ENCODE results near the gene USP6.
"Not testable (repeated sequence)": the region's sequence is repeated elsewhere in the genome, so short reads cannot be mapped to it uniquely, and the experiment has no call there.

- not testable (repeated sequence) for TF ChIP-seq GABPA (IDR thresholded peaks at IDR 0.05 in 1 of 2, conservative IDR thresholded peaks at IDR 0.05 in 1 of 2); CTCF (IDR thresholded peaks at IDR 0.05; ENCODE audit: low read depth, low read length, missing input control); YY1 (IDR thresholded peaks at IDR 0.05); MAX (IDR thresholded peaks at IDR 0.05)
Observed at GRCh38 chr17:5075472-5075871, 40.4 kb upstream of the USP6 start.
